ENCODE results near the gene HLA-A.

HLA-A gene

DNA sequence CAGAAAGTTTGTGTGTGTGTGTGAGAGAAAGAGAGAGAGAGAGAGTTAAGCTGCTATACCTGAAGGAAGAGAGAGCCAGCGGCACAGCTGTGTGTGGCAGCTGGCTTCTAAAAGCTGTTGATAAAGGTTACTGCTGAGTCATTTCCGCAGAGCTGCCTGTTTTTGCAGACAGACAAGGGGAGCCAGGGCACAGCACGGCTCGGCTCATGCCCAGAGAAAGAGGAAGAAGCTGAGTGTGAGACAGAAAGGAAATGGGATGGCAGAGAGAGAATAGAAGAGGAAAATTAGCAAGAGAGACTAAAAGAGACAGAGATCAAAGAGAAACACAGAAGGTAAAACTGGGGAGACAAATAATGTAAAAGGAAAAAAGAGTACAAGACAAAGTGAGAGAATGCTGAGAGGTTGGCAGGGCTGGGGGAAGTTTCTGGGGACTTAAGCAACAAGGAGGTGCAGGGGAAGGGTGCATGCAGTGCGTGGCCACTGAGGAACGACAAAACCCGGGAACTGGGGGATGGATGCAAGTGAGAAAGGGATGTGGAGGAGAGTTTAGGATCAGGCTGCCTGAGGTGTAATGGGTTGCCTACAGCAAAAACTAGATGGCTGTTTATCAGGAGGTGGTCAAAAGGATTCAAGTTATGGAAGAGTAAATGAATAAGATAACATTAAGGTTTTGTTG, 22.7 kb downstream of the HLA-A start:
- peak overlapping the region; percentile 71 to 77 (median 73) for H3K4me3 Mint-ChIP-seq
- no peaks in the 10 kb centered on the region for H3K27me3 Mint-ChIP-seq (ENCODE audit: low read depth)
- TF ChIP-seq, protein P1, sequence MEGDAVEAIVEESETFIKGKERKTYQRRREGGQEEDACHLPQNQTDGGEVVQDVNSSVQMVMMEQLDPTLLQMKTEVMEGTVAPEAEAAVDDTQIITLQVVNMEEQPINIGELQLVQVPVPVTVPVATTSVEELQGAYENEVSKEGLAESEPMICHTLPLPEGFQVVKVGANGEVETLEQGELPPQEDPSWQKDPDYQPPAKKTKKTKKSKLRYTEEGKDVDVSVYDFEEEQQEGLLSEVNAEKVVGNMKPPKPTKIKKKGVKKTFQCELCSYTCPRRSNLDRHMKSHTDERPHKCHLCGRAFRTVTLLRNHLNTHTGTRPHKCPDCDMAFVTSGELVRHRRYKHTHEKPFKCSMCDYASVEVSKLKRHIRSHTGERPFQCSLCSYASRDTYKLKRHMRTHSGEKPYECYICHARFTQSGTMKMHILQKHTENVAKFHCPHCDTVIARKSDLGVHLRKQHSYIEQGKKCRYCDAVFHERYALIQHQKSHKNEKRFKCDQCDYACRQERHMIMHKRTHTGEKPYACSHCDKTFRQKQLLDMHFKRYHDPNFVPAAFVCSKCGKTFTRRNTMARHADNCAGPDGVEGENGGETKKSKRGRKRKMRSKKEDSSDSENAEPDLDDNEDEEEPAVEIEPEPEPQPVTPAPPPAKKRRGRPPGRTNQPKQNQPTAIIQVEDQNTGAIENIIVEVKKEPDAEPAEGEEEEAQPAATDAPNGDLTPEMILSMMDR (IDR thresholded peaks at IDR 0.05; ENCODE audit: unreplicated experiment in 3 of 3) = no peak
- H3K9me3 Mint-ChIP-seq = no peaks in the 10 kb centered on the region
- no peaks in the 10 kb centered on the region for H3K36me3 Mint-ChIP-seq (ENCODE audit: low read depth)
- H3K4me1 Mint-ChIP-seq = peaks cover 37% of the 10 kb centered on the region
- peak overlapping the region; percentile 95 to 96 (median 96) for H3K27ac Mint-ChIP-seq

DNA sequence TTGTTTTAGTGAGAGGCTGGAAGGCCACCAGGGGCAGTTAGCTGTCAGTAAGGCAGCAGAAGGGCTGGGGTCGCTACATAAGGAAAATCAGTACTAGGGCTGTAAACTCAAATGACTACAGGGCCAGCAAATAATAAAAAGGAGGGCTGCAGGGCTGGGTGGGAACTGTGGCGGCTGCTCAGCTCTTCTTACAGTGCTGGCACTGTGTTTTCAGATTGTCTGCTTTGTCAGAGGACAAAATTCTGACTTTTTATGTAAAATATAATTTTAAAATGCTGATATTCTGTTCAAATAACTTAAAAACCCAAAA, 23.2 kb downstream of the HLA-A start:
- TF ChIP-seq, protein P1 (IDR thresholded peaks at IDR 0.05; ENCODE audit: unreplicated experiment in 3 of 3) = no peak
- peak overlapping the region; percentile 95 to 96 (median 96) for H3K27ac Mint-ChIP-seq
- H3K4me3 Mint-ChIP-seq = peak overlapping the region; percentile 71 to 77 (median 73)
- no peaks in the 10 kb centered on the region for H3K36me3 Mint-ChIP-seq (ENCODE audit: low read depth)
- peaks cover 37% of the 10 kb centered on the region for H3K4me1 Mint-ChIP-seq
- no peaks in the 10 kb centered on the region for H3K27me3 Mint-ChIP-seq (ENCODE audit: low read depth)
- no peaks in the 10 kb centered on the region for H3K9me3 Mint-ChIP-seq

DNA sequence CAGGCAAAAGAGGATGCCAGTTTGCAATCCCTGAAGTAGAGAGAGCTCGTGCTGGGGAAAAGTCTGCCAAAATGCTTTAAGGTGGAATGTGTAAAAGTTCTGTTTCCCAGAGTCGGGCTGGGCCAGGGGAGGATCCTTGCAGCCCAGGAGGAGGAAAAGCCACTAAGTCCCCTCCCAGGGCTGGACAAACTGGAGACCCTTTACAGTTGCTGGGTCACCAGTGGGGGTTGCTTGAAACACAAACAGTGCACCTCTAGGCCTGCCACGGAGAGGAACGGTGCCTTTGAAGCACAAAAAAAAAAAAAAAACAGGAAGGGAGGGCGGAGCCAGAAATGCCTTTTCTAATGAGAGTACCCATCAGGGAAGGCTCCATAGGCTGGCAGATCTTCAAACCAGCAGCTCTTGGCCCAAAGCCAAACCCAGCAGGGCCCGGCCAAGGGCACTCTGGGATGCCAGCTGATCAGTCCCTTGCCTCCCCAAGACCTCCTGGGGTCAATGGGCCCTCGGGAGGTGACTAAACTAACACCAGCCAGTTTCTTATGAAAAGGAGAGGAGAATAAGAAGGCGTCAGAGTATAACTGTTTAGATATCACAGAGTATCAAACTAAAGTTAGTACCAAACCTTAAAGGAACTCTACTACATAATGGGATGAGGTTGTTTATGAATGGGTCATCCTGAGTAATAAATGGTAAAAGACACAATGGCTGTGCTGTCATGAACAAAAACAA, 23.7 kb downstream of the HLA-A start:
- Mint-ChIP-seq H3K27me3 (ENCODE audit: low read depth) (no peaks in the 10 kb centered on the region), H3K36me3 (ENCODE audit: low read depth) (no peaks in the 10 kb centered on the region), H3K27ac (peak overlapping the region; percentile 95 to 96 (median 96)), H3K9me3 (no peaks in the 10 kb centered on the region), H3K4me1 (peaks cover 37% of the 10 kb centered on the region), H3K4me3 (peak overlapping the region in 2 of 3 experiments; percentile 68 to 73)
- TF ChIP-seq, protein P1 (IDR thresholded peaks at IDR 0.05; ENCODE audit: unreplicated experiment in 3 of 3) = no peak

DNA sequence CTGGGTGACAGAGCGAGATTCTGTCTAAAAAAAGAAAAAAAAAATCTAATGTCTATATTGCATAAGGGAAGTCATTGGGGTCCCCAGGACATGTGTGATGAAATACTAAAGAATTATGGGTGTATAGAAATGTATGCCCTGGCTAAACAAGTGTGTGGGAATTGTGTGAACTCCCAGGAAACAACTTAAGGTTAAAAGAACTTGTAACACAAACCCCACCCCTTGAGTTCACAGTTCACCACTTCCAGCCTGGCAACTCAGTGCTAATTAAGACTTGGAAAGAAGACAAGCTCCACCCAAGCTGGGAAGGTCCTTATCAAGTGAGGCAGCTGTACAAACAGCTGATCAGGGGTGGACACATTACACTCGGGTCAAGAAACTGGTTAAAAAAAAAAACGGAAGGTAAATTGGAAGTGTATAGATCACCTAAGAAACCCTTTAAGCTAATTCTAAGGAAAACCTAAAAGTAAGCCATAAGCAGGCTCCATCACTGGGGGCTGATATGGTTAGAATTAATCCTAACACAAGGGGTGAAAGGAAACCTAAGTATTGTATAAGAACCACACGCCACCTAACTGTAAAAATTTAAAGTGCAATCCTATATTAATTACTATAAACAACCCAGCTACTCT, 25.2 kb downstream of the HLA-A start:
- H3K4me3 Mint-ChIP-seq = peak overlapping the region; percentile 5 to 49 (median 14)
- H3K4me1 Mint-ChIP-seq = peaks cover 37% of the 10 kb centered on the region
- peak overlapping the region; percentile 66 to 91 (median 86) for H3K27ac Mint-ChIP-seq
- no peaks in the 10 kb centered on the region for H3K9me3 Mint-ChIP-seq
- H3K36me3 Mint-ChIP-seq (ENCODE audit: low read depth) = no peaks in the 10 kb centered on the region
- peaks cover 13% of the 10 kb centered on the region for H3K27me3 Mint-ChIP-seq (ENCODE audit: low read depth)
- TF ChIP-seq, protein P1 (IDR thresholded peaks at IDR 0.05; ENCODE audit: unreplicated experiment in 3 of 3) = peak in 1 of 3 experiments; percentile 10

DNA sequence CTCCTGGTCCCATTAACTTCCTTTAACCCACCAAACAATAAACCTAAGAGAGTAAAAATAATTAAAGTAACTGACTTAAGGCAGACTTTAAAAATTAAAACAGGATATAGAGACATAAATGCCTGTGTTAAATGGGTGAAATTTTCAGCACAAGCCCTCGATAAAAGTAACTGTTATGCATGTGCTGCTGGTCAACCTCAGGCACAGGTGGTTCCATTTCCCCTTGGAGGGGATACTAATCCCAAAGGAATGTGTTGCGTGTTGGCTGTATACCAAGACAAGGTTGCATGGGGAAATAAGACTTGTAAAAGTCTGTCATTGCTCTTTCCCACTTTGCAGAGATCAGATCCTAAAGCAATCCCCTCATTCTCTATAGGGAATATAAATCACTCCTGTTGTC, 25.8 kb downstream of the HLA-A start:
- Mint-ChIP-seq H3K4me1 (peaks cover 37% of the 10 kb centered on the region), H3K36me3 (ENCODE audit: low read depth) (no peaks in the 10 kb centered on the region), H3K9me3 (no peaks in the 10 kb centered on the region), H3K27me3 (ENCODE audit: low read depth) (peaks cover 20% of the 10 kb centered on the region), H3K4me3 (no peak overlapping the region), H3K27ac (no peak overlapping the region)
- TF ChIP-seq, protein P1 (IDR thresholded peaks at IDR 0.05; ENCODE audit: unreplicated experiment in 3 of 3) = no peak
